Astrocyte of the spinal cord (primary cell): ENCODE measurements around the gene NHERF1.

Source experiments
- DNase-seq: peaks from one replicate; pipeline ENCODE4 v3.0.0; 2011; ENCODE audit warnings: low read depth, low spot score
- H3K4me3 ChIP-seq: 2 replicates; pipeline ENCODE4 v1.5.1; 2011; ENCODE audit warnings: low read depth, mild to moderate bottlenecking, low read length, moderate library complexity
- CTCF ChIP-seq: IDR thresholded peaks from 2 replicates; pipeline ENCODE4 v1.5.1; 2012; ENCODE audit warnings: low read depth, mild to moderate bottlenecking, low read length, inconsistent platforms
- in situ Hi-C: cut with HindIII; loops from 2 replicates; pipeline ENCODE4 v1.10.0; 2017; ENCODE audit warnings: low sequenced_read_pairs

The NHERF1 gene

GRCh38 chr17:74725111-74725510 lies 23.3 kb upstream of the NHERF1 start:
- TF ChIP-seq CTCF = no peak
- DNase-seq = no peak
- in situ Hi-C loops = no loop called here
- no peak overlapping the region for H3K4me3 ChIP-seq

GRCh38 chr17:74728033-74728701 lies 20.3 kb upstream of the NHERF1 start:
- in situ Hi-C loops = no loop called here
- no peak overlapping the region for H3K4me3 ChIP-seq
- TF ChIP-seq CTCF = no peak
- DNase-seq = no peak

- TF ChIP-seq CTCF = no peak
- H3K4me3 ChIP-seq = no peak overlapping the region
- no peak for DNase-seq
- in situ Hi-C loops = no loop called here
Measured at GRCh38 chr17:74728702-74729075, 19.7 kb upstream of the NHERF1 start.

GRCh38 chr17:74729368-74729767 lies 19.1 kb upstream of the NHERF1 start:
- H3K4me3 ChIP-seq = no peak overlapping the region
- in situ Hi-C loops = no loop called here
- no peak for DNase-seq
- no peak for TF ChIP-seq CTCF

GRCh38 chr17:74729866-74730265 lies 18.6 kb upstream of the NHERF1 start:
- in situ Hi-C loops = no loop called here
- no peak overlapping the region for H3K4me3 ChIP-seq
- DNase-seq = no peak
- no peak for TF ChIP-seq CTCF

GRCh38 chr17:74730491-74731346 lies 17.7 kb upstream of the NHERF1 start:
- TF ChIP-seq CTCF = no peak
- no peak for DNase-seq
- H3K4me3 ChIP-seq = no peak overlapping the region
- in situ Hi-C loops = no loop called here
